H1 (cell line): ENCODE measurements around the gene ADAMTS15. TPM values are rescaled to one million over a fixed set of nuclear protein-coding genes. Genes with fewer than 3 reads are reported as not detected.
A peak's percentile ranks its signal among the peaks of the same experiment; 100 is the strongest.

ENCODE experiments used
- CTCF ChIA-PET: fragments of 300-600 bp; sonication (Branson Sonifier 250); formaldehyde crosslinking; loops from one replicate; lab custom pipeline; 2021; ENCODE audit not compliant: partially characterized antibody; lab: Charles Lee
- POLR2A ChIA-PET: fragments of 300-600 bp; sonication (Branson Sonifier 250); formaldehyde crosslinking; loops from one replicate; lab custom pipeline; 2021; ENCODE audit warnings: inconsistent platforms; ENCODE audit not compliant: partially characterized antibody; lab: Charles Lee
- DNase-seq, 2 experiments: peaks; one replicate each; pipeline versions ENCODE4 v3.0.0 to v3.0.0-alpha.2; 2010 to 2022; ENCODE audit warnings: low spot score in 2 of 2, low read depth in 1 of 2, mixed read lengths in 1 of 2
- FAIRE-seq: peaks from 2 replicates; lab custom pipeline; 2011; peaks lifted over from hg19 to GRCh38; lab: Jason Lieb, UNC
- H2AFZ ChIP-seq: 2 replicates; pipeline ENCODE4 v1.8.1; 2012; ENCODE audit warnings: low read length, inconsistent platforms
- H2AK5ac ChIP-seq: 2 replicates; pipeline ENCODE4 v1.6.1; 2013; ENCODE audit warnings: low read depth, low read length
- H2BK120ac ChIP-seq: replicated peaks from 2 replicates; pipeline ENCODE3; 2013; ENCODE audit warnings: low read depth, low read length, inconsistent platforms
- H2BK12ac ChIP-seq: 2 replicates; pipeline ENCODE4 v1.6.1; 2013; ENCODE audit warnings: low read depth, low read length
- H2BK15ac ChIP-seq: 2 replicates; pipeline ENCODE4 v1.6.1; 2013; ENCODE audit warnings: low read length
- H2BK20ac ChIP-seq: 2 replicates; pipeline ENCODE4 v1.6.1; 2013; ENCODE audit warnings: low read length
- H2BK5ac ChIP-seq: 2 replicates; pipeline ENCODE4 v1.6.1; 2013; ENCODE audit warnings: low read depth, low read length
- H3K14ac ChIP-seq: 2 replicates; pipeline ENCODE4 v1.6.1; 2013; ENCODE audit warnings: inconsistent platforms; ENCODE audit not compliant: insufficient read length
- H3K18ac ChIP-seq: 2 replicates; pipeline ENCODE4 v1.6.1; 2013; ENCODE audit warnings: low read length; ENCODE audit errors: extremely low read depth
- H3K23ac ChIP-seq: 2 replicates; pipeline ENCODE4 v1.6.1; 2013; ENCODE audit warnings: inconsistent platforms; ENCODE audit not compliant: insufficient read length
- H3K23me2 ChIP-seq: 2 replicates; pipeline ENCODE4 v1.6.1; 2013; ENCODE audit warnings: low read depth, low read length
- H3K27ac ChIP-seq: 2 replicates; pipeline ENCODE4 v1.6.1; 2011; ENCODE audit warnings: low read depth, low read length, inconsistent platforms
- H3K27me3 ChIP-seq, 4 experiments: replicated peaks in 1 of 4; 1 replicate in 1 of 4; 2 replicates in 3 of 4; pipeline versions ENCODE4 v1.6.1 to v1.8.1; 2011 to 2013; ENCODE audit warnings: low read length in 3 of 4, mild to moderate bottlenecking in 3 of 4, inconsistent platforms in 2 of 4, mixed read lengths in 2 of 4, moderate library complexity in 1 of 4; ENCODE audit not compliant: control insufficient read depth in 3 of 4, insufficient read depth in 3 of 4; ENCODE audit errors: extremely low read depth in 1 of 4
- H3K36me3 ChIP-seq, 4 experiments: 2 replicates each; pipeline versions ENCODE4 v1.6.1 to v1.8.1; 2011 to 2013; ENCODE audit warnings: mild to moderate bottlenecking in 4 of 4, low read length in 3 of 4, moderate library complexity in 2 of 4, control low read depth in 1 of 4, inconsistent platforms in 1 of 4; ENCODE audit not compliant: insufficient read depth in 4 of 4, control insufficient read depth in 2 of 4
- H3K4ac ChIP-seq: replicated peaks from 2 replicates; pipeline ENCODE3; 2013; ENCODE audit warnings: low read length, low read depth, mixed read lengths, inconsistent platforms; ENCODE audit not compliant: insufficient read length
- H3K4me1 ChIP-seq, 4 experiments: replicated peaks in 1 of 4; 1 replicate in 1 of 4; 2 replicates in 3 of 4; pipeline versions ENCODE4 v1.6.1 to v1.8.1; 2011 to 2013; ENCODE audit warnings: low read length in 3 of 4, inconsistent platforms in 2 of 4, mixed read lengths in 1 of 4; ENCODE audit not compliant: insufficient read depth in 4 of 4, control insufficient read depth in 3 of 4
- H3K4me2 ChIP-seq, 2 experiments: 2 replicates each; pipeline versions ENCODE4 v1.6.1 to v1.8.1; 2011 to 2013; ENCODE audit warnings: low read depth in 2 of 2, low read length in 2 of 2, control low read depth in 1 of 2, inconsistent platforms in 1 of 2, mild to moderate bottlenecking in 1 of 2; ENCODE audit not compliant: insufficient read depth in 1 of 2
- H3K4me3 ChIP-seq, 4 experiments: fragments of 200-600, 300-600 bp in 1 of 4; sonication (generic), shearing (Covaris generic), sonication (Bioruptor Twin) in 1 of 4; 2 replicates each; pipeline versions ENCODE4 v1.5.1 to v1.8.1; 2011 to 2016; ENCODE audit warnings: low read length in 4 of 4, low read depth in 3 of 4, control low read depth in 2 of 4, inconsistent platforms in 2 of 4, mild to moderate bottlenecking in 2 of 4, mixed read lengths in 1 of 4, moderate library complexity in 1 of 4; ENCODE audit not compliant: insufficient read depth in 2 of 4; ENCODE audit errors: extremely low read depth in 1 of 4
- H3K56ac ChIP-seq: replicated peaks from 2 replicates; pipeline ENCODE3; 2013; ENCODE audit warnings: low read depth, mild to moderate bottlenecking, mixed read lengths, low read length, inconsistent platforms; ENCODE audit not compliant: insufficient read length
- H3K79me1 ChIP-seq: 2 replicates; pipeline ENCODE4 v1.6.1; 2013; ENCODE audit warnings: low read depth, low read length, control low read depth
- H3K79me2 ChIP-seq, 2 experiments: 2 replicates each; pipeline versions ENCODE4 v1.6.1 to v1.8.1; 2012 to 2013; ENCODE audit warnings: low read length in 2 of 2, mild to moderate bottlenecking in 2 of 2, inconsistent platforms in 1 of 2; ENCODE audit not compliant: insufficient read depth in 2 of 2, control insufficient read depth in 1 of 2
- H3K9ac ChIP-seq, 4 experiments: replicated peaks in 1 of 4; 1 replicate in 1 of 4; 2 replicates in 3 of 4; pipeline versions ENCODE4 v1.6.1 to v1.8.1; 2011 to 2013; ENCODE audit warnings: low read depth in 3 of 4, low read length in 3 of 4, control low read depth in 2 of 4, mild to moderate bottlenecking in 2 of 4, moderate library complexity in 2 of 4, inconsistent platforms in 1 of 4; ENCODE audit errors: extremely low read depth in 1 of 4
- H3K9me3 ChIP-seq, 2 experiments: 2 replicates each; pipeline versions ENCODE4 v1.6.1 to v1.8.1; 2012 to 2013; ENCODE audit warnings: mild to moderate bottlenecking in 2 of 2, moderate library complexity in 2 of 2, control low read depth in 1 of 2, inconsistent platforms in 1 of 2, low read depth in 1 of 2, low read length in 1 of 2, mixed read lengths in 1 of 2; ENCODE audit not compliant: insufficient read depth in 2 of 2
- H4K20me1 ChIP-seq, 2 experiments: replicated peaks in 1 of 2; 2 replicates each; pipeline versions ENCODE3 to v1.8.1; 2011 to 2013; ENCODE audit warnings: inconsistent platforms in 2 of 2, low read length in 2 of 2, mild to moderate bottlenecking in 1 of 2; ENCODE audit not compliant: insufficient read depth in 2 of 2, control insufficient read depth in 1 of 2
- H4K5ac ChIP-seq: 2 replicates; pipeline ENCODE4 v1.6.1; 2013; ENCODE audit warnings: low read length, low read depth, mixed read lengths, inconsistent platforms; ENCODE audit not compliant: insufficient read length
- H4K8ac ChIP-seq: 2 replicates; pipeline ENCODE4 v1.8.0; 2013; ENCODE audit warnings: mild to moderate bottlenecking, moderate library complexity, low read length, inconsistent platforms; ENCODE audit not compliant: insufficient read depth; ENCODE audit errors: extremely low read depth
- H4K91ac ChIP-seq: replicated peaks from 2 replicates; pipeline ENCODE3; 2013; ENCODE audit warnings: low read length, mixed read lengths, inconsistent platforms; ENCODE audit not compliant: insufficient read length
- CEBPB ChIP-seq: IDR thresholded peaks from 2 replicates; pipeline ENCODE4 v1.6.1; 2012; ENCODE audit warnings: low read depth, low read length
- CREB1 ChIP-seq: IDR thresholded peaks from 2 replicates; pipeline ENCODE4 v1.6.1; 2012; ENCODE audit warnings: inconsistent platforms
- EP300 ChIP-seq, 2 experiments: IDR thresholded peaks; 1 replicate in 1 of 2; 2 replicates in 1 of 2; pipeline ENCODE4 v1.6.1; 2011 to 2012; ENCODE audit warnings: low read depth in 2 of 2, low read length in 2 of 2, mild to moderate bottlenecking in 2 of 2, borderline replicate concordance in 1 of 2, inconsistent platforms in 1 of 2, moderate library complexity in 1 of 2
- HDAC2 ChIP-seq, 2 experiments: fragments of 300-600 bp in 1 of 2; sonication (generic) in 1 of 2; IDR thresholded peaks; 2 replicates each; pipeline ENCODE4 v1.6.1; 2011 to 2012; ENCODE audit warnings: low read depth in 2 of 2, low read length in 2 of 2, mild to moderate bottlenecking in 2 of 2, moderate library complexity in 2 of 2, borderline replicate concordance in 1 of 2, inconsistent platforms in 1 of 2
- JUN ChIP-seq: IDR thresholded peaks from 2 replicates; pipeline ENCODE4 v1.6.1; 2011; ENCODE audit warnings: low read depth, mild to moderate bottlenecking, improper control_type of control experiment, low read length
- NRF1 ChIP-seq: IDR thresholded peaks from 2 replicates; pipeline ENCODE4 v1.6.1; 2011; ENCODE audit warnings: mild to moderate bottlenecking, low read depth, low read length, improper control_type of control experiment
- POLR2A ChIP-seq, 2 experiments: IDR thresholded peaks; 1 replicate in 1 of 2; 2 replicates in 1 of 2; pipeline ENCODE4 v1.6.1; 2011; ENCODE audit warnings: low read depth in 2 of 2, low read length in 2 of 2, mild to moderate bottlenecking in 2 of 2; ENCODE audit errors: control extremely low read depth in 1 of 2
- POLR2AphosphoS5 ChIP-seq: IDR thresholded peaks from 2 replicates; pipeline ENCODE4 v1.6.1; 2011; ENCODE audit warnings: low read depth, low read length
- SIN3A ChIP-seq, 2 experiments: IDR thresholded peaks in 1 of 2; conservative IDR thresholded peaks in 1 of 2; 2 replicates each; pipeline ENCODE4 v1.6.1; 2011 to 2012; ENCODE audit warnings: low read length in 2 of 2, improper control_type of control experiment in 1 of 2, low read depth in 1 of 2, mild to moderate bottlenecking in 1 of 2
- TAF1 ChIP-seq: IDR thresholded peaks from 2 replicates; pipeline ENCODE4 v1.6.1; 2011; ENCODE audit warnings: mild to moderate bottlenecking, low read depth, low read length
- TBP ChIP-seq: IDR thresholded peaks from 2 replicates; pipeline ENCODE4 v1.6.1; 2011; ENCODE audit warnings: low read depth, low read length, improper control_type of control experiment
- TCF12 ChIP-seq: IDR thresholded peaks from 2 replicates; pipeline ENCODE4 v1.6.1; 2011; ENCODE audit warnings: low read depth, mild to moderate bottlenecking, low read length
- TEAD4 ChIP-seq: IDR thresholded peaks from 2 replicates; pipeline ENCODE4 v1.6.1; 2012; ENCODE audit warnings: low read depth, low read length, inconsistent platforms, mixed read lengths
- WGBS, 2 experiments: shearing (Covaris generic) in 1 of 2; methylation state at CpG; one replicate each; pipeline versions ENCODE4 v1.1.6 to v1.1.7; 2013 to 2015; ENCODE audit warnings: low lambda C conversion rate in 2 of 2, mixed read lengths in 2 of 2, inconsistent platforms in 1 of 2, low coverage in 1 of 2, missing lambda C conversion rate in 1 of 2; ENCODE audit not compliant: insufficient replicate concordance in 2 of 2, insufficient coverage in 1 of 2, insufficient read length in 1 of 2; ENCODE audit errors: extremely low coverage in 1 of 2, missing lambda C conversion rate in 1 of 2; 5-methylcytosine and 5-hydroxymethylcytosine counted together
- polyA plus RNA-seq, 7 experiments: library from polyadenylated mRNA; depleted of rRNA in 3 of 7; stranded (reverse) in 5 of 7; unstranded in 2 of 7; fragments of >200 nt in 5 of 7; fragments of 200-250 nt in 2 of 7; gene quantifications; 1 replicate in 5 of 7; 2 replicates in 1 of 7; 4 replicates in 1 of 7; pipeline versions ENCODE4 v1.2.1 to v1.2.3, GENCODE V29; 2011 to 2013; ENCODE audit warnings: missing spikeins in 2 of 7, mixed read lengths in 2 of 7
- total RNA-seq: library from RNA; stranded (reverse); fragmentation: NEBNext Ultra II Directional; extraction: Animal tissue kit (Norgen Biotek cat#: 25700); gene quantifications from 2 replicates; pipeline ENCODE4 v1.2.1, GENCODE V29; 2021

ADAMTS15 gene
- total and polyA plus RNA-seq, 2 of the 8 experiments (the other 6 are each of a cell fraction or from before 2014, with no cell fraction given): 1.7 to 4.7 TPM

- no peak overlapping the region for H3K14ac ChIP-seq
- peak overlapping the region; percentile 97 for H4K91ac ChIP-seq
- H3K9ac ChIP-seq: peak overlapping the region in 1 of 4 experiments; percentile 26; a peak in 2 of 7 replicates
- H2BK15ac ChIP-seq: no peak overlapping the region
- no peak overlapping the region for H2AFZ ChIP-seq
- DNase-seq (peak; percentile 56 to 65), FAIRE-seq (peak; percentile 88)
- H4K20me1 ChIP-seq: no peaks in the 10 kb centered on the region
- H3K18ac ChIP-seq: peak overlapping the region; percentile 56; the same call in 1 of the 2 replicates
- ChIA-PET CTCF (interaction anchor here (0.7 to 2.2 kb wide), 8 partner anchors 9 to 191 kb away, joined by 3 to 5 read pairs (median 3); no protein-coding TSS in a partner anchor), POLR2A (interaction anchor here (0.8 to 4.3 kb wide), 10 partner anchors 9 to 107 kb away, joined by 3 to 26 read pairs (median 4); no protein-coding TSS in a partner anchor)
- H2BK20ac ChIP-seq: peak overlapping the region; percentile 82
- WGBS, 2 experiments: 18% methylated on average over 3 of the region's 3 CpGs; no CpG with 5 or more reads in 1 of the 2 experiments
- H3K27ac ChIP-seq: peak overlapping the region; percentile 87
- H3K4me2 ChIP-seq: peak overlapping the region; percentile 19 to 32; a peak in 3 of 4 replicates
- H3K23ac ChIP-seq: no peak overlapping the region
- no peak overlapping the region for H4K5ac ChIP-seq
- H2AK5ac ChIP-seq: peak overlapping the region; percentile 85
- peak overlapping the region; percentile 15 for H3K4ac ChIP-seq
- peak overlapping the region in 2 of 4 experiments; percentile 1 to 22; a peak in 1 of 8 replicates for H3K4me3 ChIP-seq
- H3K9me3 ChIP-seq: no peaks in the 10 kb centered on the region
- no peaks in the 10 kb centered on the region for H3K79me2 ChIP-seq
- H3K79me1 ChIP-seq: no peaks in the 10 kb centered on the region
- H2BK5ac ChIP-seq: peak overlapping the region; percentile 97
- H3K4me1 ChIP-seq: peaks cover 9 to 24% (median 13%) of the 10 kb centered on the region in 4 experiments
- peak overlapping the region; percentile 97 for H2BK12ac ChIP-seq
- no peaks in the 10 kb centered on the region; a peak in 1 of 7 replicates for H3K27me3 ChIP-seq
- H2BK120ac ChIP-seq: peak overlapping the region; percentile 93
- 0 out of 8 replicates have a peak, but pooled peaks cover 0 to 3% (median under 1%) of the 10 kb centered on the region in 4 experiments for H3K36me3 ChIP-seq
- no peak overlapping the region for H4K8ac ChIP-seq
- no peaks in the 10 kb centered on the region for H3K23me2 ChIP-seq
- no peak overlapping the region for H3K56ac ChIP-seq
- TF ChIP-seq POLR2AphosphoS5 (peak; percentile 64), CEBPB (no peak), POLR2A (IDR thresholded peaks at IDR 0.05; ENCODE audit: control extremely low read depth in 1 of 2, low read depth in 2 of 2, low read length in 2 of 2) (peak in 1 of 2 experiments; percentile 46; a peak in 1 of 3 replicates), NRF1 (no peak), HDAC2 (IDR thresholded peaks at IDR 0.05; ENCODE audit: borderline replicate concordance in 1 of 2, low read depth in 2 of 2, low read length in 2 of 2) (0 out of 4 replicates have a peak, but pooled peaks of 1 of the 2 experiments have one; percentile 66), JUN (no peak), CREB1 (no peak), TCF12 (peak; percentile 100), TEAD4 (no peak; the same call in 1 of the 2 replicates), EP300 (IDR thresholded peaks at IDR 0.05; ENCODE audit: borderline replicate concordance in 1 of 2, low read depth in 2 of 2, low read length in 2 of 2) (peak in 1 of 2 experiments; percentile 95; a peak in 1 of 3 replicates), TAF1 (peak; percentile 16; the same call in 1 of the 2 replicates), TBP (no peak), SIN3A (conservative IDR thresholded peaks at IDR 0.05 in 1 of 2, IDR thresholded peaks at IDR 0.05 in 1 of 2; ENCODE audit: low read depth in 1 of 2, low read length in 2 of 2) (0 out of 4 replicates have a peak, but pooled peaks of 1 of the 2 experiments have one; percentile 38)
Observed at GRCh38 chr11:130403967-130404366, 44.5 kb upstream of the ADAMTS15 start.
